Stimulated activated CD8-positive, alpha-beta memory T cell treated with anti-CD3 and anti-CD28 coated beads, Interleukin-2, amount 100 ng/mL, for 1 hour (primary cell): ENCODE measurements around the gene SNX24.

Source experiments
- DNase-seq, 2 donors: peaks; one replicate each; pipeline ENCODE4 v3.0.0-alpha.2; 2020; ENCODE audit warnings: low read depth in 2 of 2

Gene SNX24

DNA sequence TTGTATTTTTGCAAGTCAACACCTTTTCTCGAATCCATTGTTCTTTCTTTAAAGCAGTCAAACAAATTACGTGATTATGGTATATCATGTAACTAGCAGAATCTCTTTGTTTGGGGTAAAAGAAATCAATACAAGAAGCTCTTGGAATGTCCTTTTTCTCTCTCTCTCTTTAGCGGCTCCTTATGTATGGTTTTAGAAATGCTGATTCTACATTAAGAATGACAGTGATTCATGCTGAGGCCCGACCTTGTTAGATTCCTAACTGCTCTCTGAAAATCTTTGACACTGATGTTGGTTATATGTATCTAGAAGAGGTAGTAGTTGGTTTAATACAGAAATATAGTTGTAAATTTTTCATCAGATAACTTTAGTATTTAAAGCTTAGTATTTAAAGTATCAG, 76.4 kb downstream of the SNX24 start:
- DNase-seq = no peak

DNA sequence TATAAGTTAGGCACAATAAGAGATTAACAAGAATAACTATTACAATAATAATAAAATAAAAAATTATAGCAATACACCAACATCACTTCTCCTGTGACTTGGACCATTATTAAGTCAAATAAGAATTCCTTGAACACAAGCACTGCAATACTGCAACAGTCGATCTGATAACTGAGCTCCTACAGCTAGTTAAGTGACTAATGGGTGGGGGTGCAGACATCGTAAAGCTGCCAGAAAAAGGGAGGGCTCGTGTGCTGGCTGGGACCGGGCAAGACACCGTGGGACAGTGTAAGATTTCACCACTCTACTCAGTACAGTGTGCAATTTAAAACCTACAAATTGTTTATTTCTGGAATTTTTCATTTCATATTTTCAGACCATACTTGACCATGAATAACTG, 78.8 kb downstream of the SNX24 start:
- DNase-seq = no peak

DNA sequence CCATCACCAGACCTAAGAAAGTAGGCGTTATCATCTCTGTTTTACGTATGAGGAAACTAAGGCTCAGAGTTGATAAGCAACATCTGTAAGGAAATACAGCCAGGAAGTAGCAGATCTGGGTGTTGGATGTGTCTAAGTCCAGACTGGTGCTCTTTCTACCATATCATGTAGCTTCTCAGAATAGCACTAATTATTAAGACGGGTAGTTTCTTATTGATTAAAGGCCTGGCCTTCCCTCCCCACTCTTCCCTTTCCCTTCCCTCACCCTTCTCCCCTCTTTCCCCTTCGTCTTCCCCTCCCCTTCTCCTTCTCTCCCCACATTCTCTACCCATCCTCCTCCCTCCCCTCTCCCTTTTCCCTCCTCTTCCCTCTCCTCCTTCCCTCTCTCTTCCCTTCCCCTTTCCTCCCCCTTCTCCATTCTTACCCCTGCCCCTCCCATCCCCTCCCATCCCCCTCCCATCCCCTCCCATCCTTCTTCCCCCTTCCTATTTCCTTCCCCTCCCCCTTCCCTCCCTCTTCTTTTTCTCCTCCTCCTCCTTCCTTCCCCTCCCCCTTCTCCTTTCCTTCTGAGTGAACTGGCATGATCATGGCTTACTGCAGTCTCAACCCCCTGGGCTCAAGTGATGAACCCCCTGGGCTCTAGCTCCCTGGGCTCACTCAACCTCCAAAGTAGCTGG, 79.4 kb downstream of the SNX24 start:
- no peak for DNase-seq

DNA sequence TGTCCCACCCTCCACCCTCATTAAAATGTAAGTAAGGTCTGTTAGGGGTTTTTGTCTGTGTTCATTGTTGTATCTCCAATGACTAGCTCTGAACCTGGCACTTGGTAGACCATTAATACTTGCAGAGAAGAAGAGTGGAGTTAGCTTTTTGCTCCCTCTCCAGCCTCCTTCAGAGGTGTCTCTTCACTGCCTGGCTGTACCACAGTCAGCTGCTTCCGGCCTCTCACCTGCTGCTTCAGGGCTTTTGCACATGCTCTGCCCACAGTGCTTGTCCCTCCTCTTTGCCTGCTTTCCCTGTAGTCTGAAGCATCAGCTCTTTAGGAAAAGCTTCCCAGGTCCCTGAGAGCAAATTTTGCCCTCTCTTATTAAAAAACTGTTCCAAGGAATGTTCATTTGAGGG, 83.6 kb downstream of the SNX24 start:
- DNase-seq = no peak

DNA sequence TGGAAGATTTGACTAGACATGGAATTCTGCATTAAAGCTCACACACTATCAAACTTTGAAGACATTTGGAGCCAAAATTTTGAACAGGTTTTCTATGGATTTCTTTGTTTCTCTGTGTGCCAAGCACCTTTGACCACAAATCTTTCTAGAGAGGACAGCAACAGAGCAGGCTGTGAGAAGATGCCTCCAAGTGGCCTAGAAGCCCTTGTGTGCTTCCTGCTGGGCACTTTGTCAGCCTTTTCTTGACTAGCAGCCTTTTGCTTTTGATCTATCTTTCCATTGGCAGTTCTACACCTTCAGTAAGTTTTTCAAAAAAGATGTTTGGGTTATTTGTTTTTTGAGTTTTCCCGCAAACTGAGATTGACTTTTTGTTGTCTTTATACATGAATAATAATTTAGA, 84.6 kb downstream of the SNX24 start:
- DNase-seq = no peak

DNA sequence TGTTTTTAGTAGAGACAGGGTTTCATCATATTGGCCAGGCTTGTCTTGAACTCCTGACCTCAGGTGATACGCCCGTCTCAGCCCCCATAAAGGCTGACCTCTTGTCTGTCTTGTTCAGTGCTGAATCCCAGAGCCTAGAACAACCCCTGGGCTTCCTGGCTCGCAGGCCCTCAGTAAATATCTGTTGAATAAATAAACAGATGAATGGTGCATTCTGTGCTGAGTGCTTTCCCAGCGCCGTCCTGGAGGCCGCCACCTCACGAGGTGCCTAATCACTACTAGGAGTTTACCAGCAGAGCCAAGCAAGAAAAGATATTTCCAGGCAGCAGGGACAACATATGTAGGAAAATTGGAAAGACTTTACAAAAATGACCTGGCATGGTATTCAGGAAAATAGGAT, 88.5 kb downstream of the SNX24 start:
- DNase-seq = no peak

DNA sequence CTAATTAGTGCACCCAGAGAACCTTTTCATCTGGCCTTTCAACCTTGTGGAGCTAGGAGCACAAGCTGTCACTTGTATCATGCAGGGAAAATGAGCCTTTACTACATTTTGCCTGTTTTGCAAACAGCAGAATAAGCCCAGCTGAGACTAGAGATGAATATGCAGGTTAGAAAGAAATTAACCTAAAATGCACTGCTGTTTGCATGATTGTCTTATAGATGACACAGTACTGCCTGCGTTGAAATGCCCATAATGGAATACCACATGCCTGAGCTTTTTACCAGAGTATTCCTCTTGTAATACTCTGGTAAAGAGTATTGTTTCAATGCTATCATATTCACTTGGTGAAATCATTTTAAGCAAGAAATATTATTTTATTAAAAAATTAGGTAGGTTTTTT, 90.7 kb downstream of the SNX24 start:
- no peak for DNase-seq

DNA sequence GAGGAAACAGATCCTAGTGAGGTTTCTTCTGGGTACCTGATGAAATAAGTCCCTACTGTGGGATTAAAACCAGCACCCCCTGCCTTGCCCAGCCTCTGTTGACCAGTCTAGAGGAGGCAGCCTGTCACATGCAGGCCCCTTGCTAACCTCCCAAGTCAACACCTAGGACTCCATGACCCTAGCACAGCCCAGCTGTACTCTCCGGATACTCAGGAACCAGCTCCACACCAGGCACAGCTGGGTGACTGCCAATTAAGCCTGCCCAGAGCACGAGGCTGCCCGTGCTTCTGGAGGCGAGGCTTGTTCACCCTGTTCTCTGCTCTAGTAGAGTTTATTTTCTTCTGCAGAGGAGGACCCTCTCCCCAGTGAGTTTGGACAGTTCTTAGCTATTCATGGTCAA, 92.5 kb downstream of the SNX24 start:
- DNase-seq = no peak

DNA sequence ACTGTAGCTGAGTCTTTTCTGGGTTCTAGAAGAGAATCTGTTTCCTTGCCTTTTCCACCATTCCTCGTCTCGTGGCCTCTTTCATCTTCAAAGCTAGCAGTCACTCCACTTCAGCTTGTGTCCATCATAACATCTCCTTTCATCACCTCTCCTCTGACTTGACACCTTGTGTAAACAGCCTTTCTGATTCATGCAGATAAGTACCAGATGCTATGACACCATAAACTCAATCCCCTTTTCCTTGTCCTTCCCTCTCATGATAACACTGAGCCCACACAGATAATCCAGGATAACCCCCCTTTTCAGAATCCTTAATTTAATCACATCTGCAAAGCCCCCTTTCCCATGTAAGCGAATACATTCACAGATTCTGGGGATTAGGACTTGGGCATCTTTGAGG, 95.5 kb downstream of the SNX24 start:
- no peak for DNase-seq

DNA sequence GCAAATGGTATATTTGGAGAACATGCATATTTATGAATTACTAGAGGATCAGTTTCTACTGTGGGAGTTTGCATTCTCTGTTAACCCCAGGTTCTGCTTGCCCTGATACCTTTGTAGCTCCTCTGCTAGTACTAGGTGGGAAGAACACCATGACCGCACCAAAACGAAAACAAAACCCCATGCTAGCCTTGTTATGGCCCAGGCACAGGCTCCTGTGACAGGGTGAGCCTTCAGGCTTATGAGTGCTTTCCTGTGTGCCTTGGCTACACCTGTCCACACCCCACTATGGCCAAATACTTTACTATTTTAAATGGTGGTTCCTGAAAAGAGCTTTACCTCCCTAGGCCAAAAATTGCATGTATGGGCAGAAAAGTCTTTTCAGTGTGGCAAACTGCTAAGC, 96.3 kb downstream of the SNX24 start:
- no peak for DNase-seq

DNA sequence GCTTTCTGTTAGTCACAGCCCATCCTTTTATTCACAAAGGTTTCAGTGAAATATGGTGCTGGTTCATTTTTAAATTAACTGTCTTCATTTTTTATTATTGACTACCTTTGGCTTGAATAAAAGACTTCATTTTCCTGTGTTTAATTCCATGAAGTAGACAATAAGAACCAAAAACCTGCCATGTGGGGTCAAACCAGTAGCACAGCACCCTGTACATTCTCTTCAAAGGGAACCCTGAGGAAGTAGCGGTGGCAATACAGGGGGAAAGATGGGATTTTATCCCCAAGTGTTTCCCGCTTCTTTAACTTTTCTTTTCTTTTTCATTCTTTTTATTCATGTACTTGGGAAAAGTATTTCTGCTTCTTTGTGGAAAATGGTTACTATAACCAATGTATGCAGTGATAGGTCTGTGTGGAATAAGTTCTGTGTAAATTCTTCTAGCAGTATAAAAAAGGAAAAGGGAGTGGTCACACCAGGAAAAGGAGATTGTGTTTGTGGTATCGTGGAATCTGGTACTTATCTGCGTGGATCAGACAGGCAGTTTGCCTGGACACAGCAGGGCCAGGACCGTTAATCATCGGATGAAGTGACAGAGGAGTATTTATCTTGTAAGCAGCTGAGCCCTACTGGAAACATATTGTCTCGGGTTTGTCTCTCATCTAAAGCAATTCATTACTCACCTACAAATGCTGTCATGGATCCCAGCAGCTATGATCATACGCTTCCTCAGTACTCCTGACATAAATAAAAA, 96.9 kb downstream of the SNX24 start:
- DNase-seq = no peak

DNA sequence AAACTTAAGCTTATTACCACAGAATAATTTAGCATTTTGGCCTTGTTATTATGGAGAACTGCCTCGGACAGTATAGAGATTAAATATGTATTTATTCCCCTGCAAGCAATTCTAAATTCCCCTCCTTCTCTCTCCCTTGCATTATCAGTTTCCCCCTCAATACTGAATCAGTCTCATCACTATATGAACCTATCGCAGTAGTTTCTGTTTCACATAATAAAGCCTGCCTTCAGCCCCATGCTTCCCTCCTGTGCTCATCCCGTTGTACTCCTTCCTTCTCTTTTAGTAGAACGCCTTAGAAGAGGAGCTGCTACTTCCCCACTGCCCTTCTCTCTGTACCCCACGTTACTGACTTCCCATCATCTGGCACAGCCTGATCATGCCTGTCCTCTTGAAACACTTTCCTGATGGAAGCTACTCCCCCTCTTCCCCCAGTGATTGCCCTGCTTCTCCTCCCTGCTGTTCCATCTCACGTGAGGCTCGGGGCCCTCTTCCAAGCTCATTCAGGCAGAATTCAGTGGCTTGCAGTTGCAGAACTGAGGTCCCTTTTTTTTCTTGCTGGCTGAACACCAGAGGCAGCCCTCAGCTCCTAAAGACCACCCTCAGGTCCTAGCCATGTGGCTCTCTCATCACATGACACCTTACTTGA, 97.8 kb downstream of the SNX24 start:
- DNase-seq = no peak

DNA sequence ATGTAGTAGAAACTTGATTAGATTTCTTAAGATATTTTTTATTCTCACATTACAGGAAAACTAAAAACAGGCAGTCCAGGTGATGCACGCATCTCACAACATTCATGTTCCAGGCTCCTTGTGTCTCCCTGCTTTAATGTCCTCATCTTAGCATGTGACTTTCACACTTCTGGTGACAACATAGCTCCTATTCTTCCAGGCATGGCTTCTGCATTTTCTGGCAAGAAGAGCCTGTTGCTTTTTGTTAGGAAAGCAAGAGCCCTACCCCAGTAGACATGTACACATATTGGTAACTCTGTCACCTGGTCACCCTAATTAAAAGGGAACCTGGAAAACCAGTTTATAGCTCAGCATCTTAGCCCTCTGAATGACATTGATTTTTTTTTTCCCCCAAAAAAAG, 98.6 kb downstream of the SNX24 start:
- DNase-seq = no peak

DNA sequence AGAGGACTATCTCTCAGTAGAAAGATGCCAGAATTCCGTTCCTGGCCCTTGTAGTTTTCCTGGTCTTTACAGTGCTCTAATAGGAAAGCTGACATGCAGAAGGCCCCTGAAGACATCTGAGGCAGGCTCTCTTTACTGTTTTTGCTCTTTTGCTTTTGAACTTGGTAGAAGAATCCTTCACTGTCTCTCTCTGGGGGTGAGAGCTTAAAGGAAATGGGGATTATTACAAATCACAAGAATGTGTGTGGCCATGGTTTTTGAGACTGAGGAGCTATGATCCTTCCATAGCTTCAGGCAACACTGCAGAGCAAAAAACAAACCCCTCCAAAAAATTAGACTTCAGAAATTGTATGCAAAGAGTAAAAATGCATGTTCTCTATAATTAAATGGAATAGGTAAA, 102.0 kb downstream of the SNX24 start:
- DNase-seq = no peak

DNA sequence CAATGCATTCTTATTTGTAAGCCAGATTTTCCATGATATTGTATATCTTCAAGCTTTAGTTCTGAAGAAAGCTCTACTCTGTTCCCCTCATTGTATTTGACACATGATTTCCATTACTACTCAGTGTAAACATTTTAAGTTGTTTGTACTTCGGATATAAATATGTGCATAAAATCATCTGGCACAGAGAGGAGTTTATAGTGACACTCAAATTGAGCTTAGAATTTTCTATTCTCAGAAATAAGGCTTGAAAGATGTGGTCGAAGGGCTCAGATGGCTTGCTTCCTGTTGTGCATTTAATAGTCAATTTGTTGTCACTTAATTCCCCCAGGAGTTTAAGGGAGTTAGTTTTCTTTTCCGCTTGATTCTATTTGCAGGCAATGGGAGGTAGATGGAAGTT, 102.4 kb downstream of the SNX24 start:
- no peak for DNase-seq

DNA sequence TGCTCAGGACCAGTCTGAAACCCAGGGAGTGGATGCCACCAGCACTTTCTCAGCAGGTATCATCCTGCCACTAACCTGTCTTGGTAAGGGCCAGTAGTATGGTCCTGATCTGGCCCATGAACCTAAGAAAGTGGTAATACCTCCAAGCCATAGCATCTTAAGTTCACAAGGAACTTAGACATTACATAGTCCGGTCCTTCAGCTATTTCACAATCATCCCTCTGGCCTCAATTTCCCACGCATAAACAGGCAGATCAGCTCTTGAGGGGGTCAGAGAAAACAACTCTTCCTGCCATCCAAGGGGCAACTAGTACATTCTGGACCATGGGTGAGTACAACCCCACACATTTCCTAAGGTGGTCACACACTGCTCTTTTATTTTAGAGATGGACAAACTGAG, 102.9 kb downstream of the SNX24 start:
- no peak for DNase-seq

DNA sequence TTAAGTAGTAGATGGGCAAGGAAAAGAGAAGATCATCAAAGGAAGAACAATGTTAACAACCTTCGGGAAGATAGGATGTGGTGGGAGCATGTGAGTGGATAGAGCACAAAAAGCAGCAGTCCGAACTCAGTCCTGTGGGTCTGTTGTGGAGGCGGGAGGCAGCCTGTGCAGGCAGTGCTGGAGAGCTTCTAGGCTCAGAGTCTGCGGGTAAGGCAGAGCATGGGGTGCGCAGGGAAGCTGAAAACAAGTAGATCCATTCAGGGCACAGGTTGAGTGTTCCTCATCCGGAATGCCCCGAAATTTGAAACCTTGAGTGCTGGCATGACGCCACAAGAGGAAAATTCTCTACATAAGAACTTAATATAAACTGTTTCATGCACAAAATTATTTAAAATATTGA, 106.2 kb downstream of the SNX24 start:
- no peak for DNase-seq

DNA sequence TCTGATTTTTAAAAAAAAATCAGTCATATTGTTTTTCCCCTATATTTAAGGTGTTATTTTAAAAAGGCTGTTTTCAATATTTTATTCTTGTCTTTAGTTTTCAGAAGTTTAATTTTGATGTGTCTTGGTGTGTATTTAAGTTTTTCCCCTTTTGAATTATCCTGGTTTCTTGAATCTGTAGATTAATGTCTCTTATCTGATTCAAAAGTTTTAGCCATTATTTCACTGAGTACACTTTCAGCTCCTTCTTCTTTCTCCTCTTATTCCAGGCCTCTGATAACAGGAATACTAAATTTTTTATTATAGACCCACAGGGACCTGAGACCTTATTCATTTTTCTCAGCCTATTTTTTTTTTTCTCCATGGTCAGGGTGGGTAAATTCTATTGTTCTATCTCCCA, 109.3 kb downstream of the SNX24 start:
- no peak for DNase-seq

DNA sequence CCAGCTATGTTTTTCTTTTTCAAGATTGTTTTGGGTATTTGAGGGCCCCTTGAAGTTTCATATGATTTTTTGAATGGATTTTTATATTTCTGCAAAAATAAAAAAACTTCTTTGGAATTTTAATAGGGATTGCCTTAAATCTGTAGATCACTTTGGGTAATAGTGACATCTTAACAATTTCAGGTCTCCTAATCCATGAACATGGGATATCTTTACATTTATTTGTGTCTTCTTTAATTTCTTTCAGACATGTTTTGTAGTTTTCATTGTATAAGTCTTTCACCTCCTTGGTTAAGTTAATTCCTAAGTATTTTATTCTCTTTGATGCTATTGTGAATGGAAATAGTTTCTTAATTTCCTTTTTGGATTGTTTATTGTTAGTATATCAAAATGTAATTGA, 112.0 kb downstream of the SNX24 start:
- DNase-seq = no peak

DNA sequence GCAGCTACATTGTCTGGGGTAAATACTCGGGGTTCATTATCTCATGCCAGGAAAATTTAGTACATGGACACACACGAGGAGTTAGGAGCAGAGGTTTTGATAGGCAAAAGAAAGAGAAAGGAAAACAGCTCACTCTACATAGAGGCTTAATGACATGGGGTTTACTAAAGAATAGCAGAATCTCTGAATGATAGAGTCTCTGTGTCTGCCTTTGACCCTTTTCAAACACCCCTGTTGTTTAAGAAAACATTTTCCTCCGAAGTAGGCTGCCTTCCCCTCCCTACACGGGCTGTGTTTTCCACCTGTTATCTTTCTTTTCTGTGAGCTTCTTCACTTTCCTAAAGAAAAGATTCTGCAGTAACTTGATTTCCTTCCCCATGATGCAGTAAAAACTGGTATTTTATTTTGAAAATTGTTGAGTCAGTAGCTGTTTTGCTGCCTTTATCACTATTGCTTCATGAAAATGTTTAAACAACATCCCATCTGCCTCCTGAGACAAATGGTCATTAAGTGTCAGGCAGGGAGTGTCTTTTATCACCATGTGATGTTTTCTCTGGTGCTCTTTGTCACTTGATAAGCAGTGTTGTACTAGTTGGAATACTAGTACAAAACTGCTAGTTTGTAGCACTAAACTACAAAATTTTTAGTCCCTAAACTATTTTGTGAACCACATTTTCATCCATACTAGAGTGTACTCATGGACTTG, 114.5 kb downstream of the SNX24 start:
- DNase-seq = no peak

DNA sequence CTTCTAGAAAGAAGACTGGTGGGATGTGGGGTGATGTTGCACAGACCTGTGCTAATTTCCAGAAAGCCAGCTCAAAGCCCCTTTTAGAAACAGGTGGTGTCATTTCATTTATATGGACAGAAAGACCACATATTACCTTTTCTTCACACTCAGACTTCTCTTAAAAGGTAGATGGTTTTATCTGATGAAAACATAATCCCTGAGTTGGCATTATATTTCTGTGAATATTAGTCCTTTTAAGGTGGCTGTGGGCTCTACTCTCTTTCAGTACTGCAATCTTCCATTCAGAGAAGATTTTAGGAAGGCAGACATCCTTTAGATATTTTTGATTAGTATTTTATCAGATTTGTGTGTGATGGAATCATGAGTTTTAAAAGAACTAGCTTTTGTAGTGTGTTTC, 117.9 kb downstream of the SNX24 start:
- no peak for DNase-seq

DNA sequence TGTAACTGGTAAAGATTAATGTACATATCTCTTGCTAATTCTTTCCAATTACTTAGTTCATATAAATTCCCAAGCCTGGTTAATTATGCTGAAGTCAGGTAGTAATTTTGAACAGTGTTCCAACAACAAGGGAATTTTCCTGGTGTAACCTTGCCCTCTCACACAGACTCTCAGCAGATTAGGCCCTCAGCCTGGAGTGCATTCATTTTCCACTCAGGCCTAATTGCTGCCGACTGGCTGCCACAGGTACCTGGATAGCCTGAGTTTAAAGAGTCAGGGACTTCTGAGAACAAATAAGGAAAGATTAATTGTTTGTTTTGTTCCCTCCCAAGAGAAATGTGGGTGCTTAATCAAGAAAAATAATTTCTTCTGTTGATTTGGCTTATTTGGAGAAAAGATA, 119.7 kb downstream of the SNX24 start:
- no peak for DNase-seq

DNA sequence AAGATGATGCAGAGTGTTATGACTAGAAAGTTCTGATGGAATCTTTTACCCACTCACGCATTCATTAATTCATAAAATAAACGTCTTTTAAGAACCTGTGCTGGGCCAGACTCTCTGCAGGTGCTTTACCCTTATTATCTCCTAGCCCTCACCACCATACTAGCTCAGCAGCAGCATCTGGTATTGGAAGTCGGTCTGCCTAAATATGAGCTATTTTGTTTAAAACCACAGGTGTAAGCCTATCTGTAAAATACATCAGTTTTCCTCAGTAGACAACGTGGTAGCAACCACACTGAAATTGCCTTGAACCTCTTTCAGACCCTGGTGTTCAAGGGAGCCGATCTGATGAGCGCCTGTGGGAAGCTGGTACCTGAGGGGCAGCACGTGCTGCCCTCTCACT, 121.7 kb downstream of the SNX24 start:
- DNase-seq = no peak
